ENCODE results near the gene CAMK2D.
A peak's percentile ranks its signal among the peaks of the same experiment; 100 is the strongest.

Gene CAMK2D

DNA sequence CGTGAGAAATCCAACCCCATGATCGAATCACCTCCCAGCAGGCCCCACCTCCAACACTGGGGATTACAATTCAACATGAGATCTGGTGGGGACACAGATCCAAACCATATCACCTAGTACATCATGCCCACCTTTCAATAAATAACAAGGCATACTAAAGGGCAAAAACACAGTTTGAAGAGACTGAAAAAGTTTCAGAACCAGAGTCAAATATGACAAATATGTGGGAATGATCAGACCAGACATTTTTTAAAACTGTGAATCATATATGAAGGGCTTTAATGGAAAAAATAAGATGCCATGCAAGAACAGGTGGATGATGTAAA, 167.3 kb downstream of the CAMK2D start:
- H3K27ac ChIP-seq (ENCODE audit: low read depth, low read length): no peak overlapping the region
- no peaks in the 10 kb centered on the region for H3K4me1 ChIP-seq (ENCODE audit: control insufficient read depth, insufficient read depth, low read length, unreplicated experiment)
- peaks cover 11% of the 10 kb centered on the region for H3K36me3 ChIP-seq (ENCODE audit: insufficient read depth, low read length)
- H3K4me3 ChIP-seq (ENCODE audit: low read depth, low read length): no peak overlapping the region
- no peaks in the 10 kb centered on the region for H3K27me3 ChIP-seq (ENCODE audit: insufficient read depth, low read length)
- no peak overlapping the region for H2AFZ ChIP-seq (ENCODE audit: low read length, unreplicated experiment)
- peaks cover 2% of the 10 kb centered on the region for H3K79me2 ChIP-seq (ENCODE audit: control insufficient read depth, insufficient read depth, low read length, unreplicated experiment)

DNA sequence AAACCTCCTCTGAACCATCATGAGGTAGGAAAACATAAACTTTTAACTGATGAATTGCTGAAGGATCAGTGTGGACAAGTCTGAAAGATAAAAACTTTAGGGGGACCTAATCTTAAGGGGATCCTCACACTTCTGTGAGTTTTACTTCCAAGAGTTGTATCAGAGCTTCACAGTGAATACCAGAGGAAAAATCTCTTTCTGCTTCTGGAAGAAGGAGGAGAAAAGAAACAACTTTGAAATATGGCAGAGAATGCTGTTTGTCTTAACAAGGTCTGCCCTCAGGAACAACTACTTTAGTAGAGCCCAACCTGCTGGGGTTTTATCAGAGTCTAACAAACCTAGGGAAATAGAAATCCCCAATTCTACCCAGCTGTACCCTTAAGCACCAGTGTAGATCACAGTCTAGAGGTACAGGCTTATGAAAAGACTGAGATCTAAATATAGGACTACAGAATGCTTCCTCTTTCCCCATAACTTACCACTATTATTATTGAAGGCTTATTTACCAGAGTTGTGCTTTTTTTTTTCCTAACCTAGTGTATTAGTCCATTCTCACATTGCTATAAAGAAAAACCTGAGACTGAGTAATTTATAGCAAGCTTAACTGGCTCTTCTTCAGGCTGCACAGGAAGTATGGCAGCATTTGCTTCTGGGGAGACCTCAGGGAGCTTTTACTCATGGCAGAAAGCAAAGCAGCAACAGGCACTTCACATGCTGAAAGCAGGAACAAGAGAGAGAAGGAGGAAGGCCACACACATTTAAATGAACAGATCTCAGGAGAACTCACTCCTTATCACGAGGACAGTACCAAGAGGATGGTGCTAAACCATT, 167.9 kb downstream of the CAMK2D start:
- Histone ChIP-seq H2AFZ (ENCODE audit: low read length, unreplicated experiment) (no peak overlapping the region), H3K36me3 (ENCODE audit: insufficient read depth, low read length) (peaks cover 13% of the 10 kb centered on the region), H3K27me3 (ENCODE audit: insufficient read depth, low read length) (no peaks in the 10 kb centered on the region), H3K79me2 (ENCODE audit: control insufficient read depth, insufficient read depth, low read length, unreplicated experiment) (peaks cover 2% of the 10 kb centered on the region), H3K4me3 (ENCODE audit: low read depth, low read length) (no peak overlapping the region), H3K27ac (ENCODE audit: low read depth, low read length) (no peak overlapping the region), H3K4me1 (ENCODE audit: control insufficient read depth, insufficient read depth, low read length, unreplicated experiment) (no peaks in the 10 kb centered on the region)

DNA sequence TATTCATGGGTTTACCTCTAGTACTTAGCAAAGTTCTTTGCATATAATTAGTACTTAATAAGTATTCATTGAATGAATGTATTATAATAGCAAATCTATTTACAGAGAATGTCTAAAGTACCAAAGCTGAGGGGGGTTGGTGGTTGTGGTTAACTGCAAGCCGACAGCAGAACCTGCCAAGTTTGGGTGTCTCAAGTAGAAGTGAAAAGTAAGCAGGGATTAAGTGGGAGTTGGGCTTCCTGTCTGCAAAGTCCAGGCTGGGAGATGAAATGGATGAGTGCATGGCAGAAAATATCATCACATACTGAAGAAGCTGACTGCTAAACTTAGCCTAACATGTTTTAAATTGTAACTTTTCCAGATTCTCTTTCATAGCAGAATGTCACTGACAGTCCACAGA, 169.6 kb downstream of the CAMK2D start:
- H3K36me3 ChIP-seq (ENCODE audit: insufficient read depth, low read length): peaks cover 13% of the 10 kb centered on the region
- H3K79me2 ChIP-seq (ENCODE audit: control insufficient read depth, insufficient read depth, low read length, unreplicated experiment): peaks cover 2% of the 10 kb centered on the region
- no peaks in the 10 kb centered on the region for H3K27me3 ChIP-seq (ENCODE audit: insufficient read depth, low read length)
- no peak overlapping the region for H3K4me3 ChIP-seq (ENCODE audit: low read depth, low read length)
- no peak overlapping the region for H3K27ac ChIP-seq (ENCODE audit: low read depth, low read length)
- peaks cover 12% of the 10 kb centered on the region for H3K4me1 ChIP-seq (ENCODE audit: control insufficient read depth, insufficient read depth, low read length, unreplicated experiment)
- no peak overlapping the region for H2AFZ ChIP-seq (ENCODE audit: low read length, unreplicated experiment)

DNA sequence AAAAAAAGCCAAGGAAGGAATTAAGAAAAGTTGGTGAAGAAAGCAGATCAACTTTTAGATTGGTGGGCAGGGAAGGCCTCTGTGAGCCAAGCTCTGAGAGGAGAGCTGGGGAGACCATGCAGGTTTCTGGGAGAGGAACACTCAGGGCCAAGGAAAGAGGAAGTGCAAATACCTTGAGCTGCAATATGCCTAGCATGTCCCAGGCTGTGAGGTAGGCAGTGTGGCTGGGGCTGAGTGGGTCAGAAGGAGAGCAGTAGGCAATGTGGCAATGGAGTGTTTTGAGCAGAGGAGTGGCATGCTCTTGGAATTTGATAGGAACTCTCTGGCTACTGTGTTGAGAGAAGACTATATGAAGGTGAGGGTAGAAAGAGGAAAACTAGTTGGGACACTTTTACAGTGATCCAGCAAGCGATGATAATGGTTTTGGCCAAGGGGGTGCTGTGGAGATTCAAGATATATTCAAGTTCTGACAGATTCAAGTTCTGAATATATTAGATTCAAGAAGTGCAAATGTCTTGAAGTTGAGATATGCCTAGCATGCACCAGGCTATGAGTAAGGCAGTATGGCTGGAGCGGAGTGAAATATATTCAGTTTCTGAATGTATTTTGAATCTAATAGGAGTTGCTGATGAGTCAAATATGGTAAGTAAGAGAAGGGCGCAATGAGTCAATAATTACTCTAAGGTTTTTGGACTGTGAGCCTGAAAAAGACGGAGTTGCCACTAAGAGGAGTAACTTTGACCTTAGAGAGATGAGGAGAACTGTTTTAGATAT, 172.5 kb downstream of the CAMK2D start:
- H3K4me1 ChIP-seq (ENCODE audit: control insufficient read depth, insufficient read depth, low read length, unreplicated experiment): peaks cover 16% of the 10 kb centered on the region
- no peaks in the 10 kb centered on the region for H3K27me3 ChIP-seq (ENCODE audit: insufficient read depth, low read length)
- H3K79me2 ChIP-seq (ENCODE audit: control insufficient read depth, insufficient read depth, low read length, unreplicated experiment): peaks cover 2% of the 10 kb centered on the region
- H3K36me3 ChIP-seq (ENCODE audit: insufficient read depth, low read length): 0 out of 2 replicates have a peak, but pooled peaks cover 7% of the 10 kb centered on the region
- H3K4me3 ChIP-seq (ENCODE audit: low read depth, low read length): no peak overlapping the region
- H2AFZ ChIP-seq (ENCODE audit: low read length, unreplicated experiment): no peak overlapping the region
- H3K27ac ChIP-seq (ENCODE audit: low read depth, low read length): no peak overlapping the region

DNA sequence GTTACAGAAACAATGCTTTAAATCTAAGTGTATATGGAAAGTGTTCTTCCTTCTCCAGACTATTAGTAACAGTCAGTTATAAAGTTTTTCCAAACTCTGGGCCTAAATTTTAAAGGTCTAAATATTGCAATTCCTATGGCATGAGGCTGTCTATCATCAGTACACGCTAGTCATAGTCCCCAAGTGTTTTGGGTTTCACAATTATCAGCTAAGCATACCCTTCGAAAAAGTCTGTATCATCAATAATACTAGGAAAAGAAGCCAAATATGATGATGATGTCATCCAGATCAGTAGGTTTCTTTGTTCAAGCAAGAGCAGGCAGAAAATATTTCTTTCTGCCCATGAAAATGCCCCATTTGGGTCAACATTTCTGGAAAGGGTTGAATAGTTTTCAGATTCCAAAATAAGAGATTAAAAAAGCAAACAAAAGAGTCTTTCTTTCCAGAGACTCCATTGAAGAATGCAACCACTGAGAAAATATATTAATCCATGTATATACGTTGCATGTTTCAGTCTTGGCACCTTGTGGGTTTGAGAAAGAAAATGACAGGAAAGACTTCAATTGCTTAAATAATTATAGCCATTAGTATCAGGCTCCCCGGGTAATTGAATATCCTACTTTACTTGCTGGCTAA, 173.8 kb downstream of the CAMK2D start:
- peak overlapping the region; percentile 6; the same call in 1 of the 2 replicates for H3K27ac ChIP-seq (ENCODE audit: low read depth, low read length)
- H3K36me3 ChIP-seq (ENCODE audit: insufficient read depth, low read length): 0 out of 2 replicates have a peak, but pooled peaks cover 4% of the 10 kb centered on the region
- no peak overlapping the region for H2AFZ ChIP-seq (ENCODE audit: low read length, unreplicated experiment)
- H3K4me3 ChIP-seq (ENCODE audit: low read depth, low read length): no peak overlapping the region
- no peaks in the 10 kb centered on the region for H3K27me3 ChIP-seq (ENCODE audit: insufficient read depth, low read length)
- H3K4me1 ChIP-seq (ENCODE audit: control insufficient read depth, insufficient read depth, low read length, unreplicated experiment): peaks cover 16% of the 10 kb centered on the region
- H3K79me2 ChIP-seq (ENCODE audit: control insufficient read depth, insufficient read depth, low read length, unreplicated experiment): peaks cover 2% of the 10 kb centered on the region

DNA sequence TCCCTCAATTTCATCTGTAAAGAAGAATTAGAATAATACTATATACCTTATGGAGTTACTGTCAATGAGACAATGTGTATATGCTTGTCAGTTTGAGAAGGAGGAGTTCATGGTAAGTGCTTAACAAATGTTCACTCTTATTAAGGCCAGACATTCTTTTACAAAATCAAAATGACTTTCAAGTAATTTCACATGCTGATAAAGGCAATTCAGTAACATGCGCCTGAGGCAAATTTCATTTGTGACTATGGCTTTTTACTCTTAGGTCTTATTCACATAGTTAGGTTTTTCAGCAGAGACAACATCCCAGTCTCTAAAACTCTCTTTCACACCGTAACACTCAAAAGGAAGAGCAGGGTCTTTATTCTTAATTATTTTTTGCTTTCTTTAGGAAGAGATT, 174.4 kb downstream of the CAMK2D start:
- H2AFZ ChIP-seq (ENCODE audit: low read length, unreplicated experiment): no peak overlapping the region
- H3K27ac ChIP-seq (ENCODE audit: low read depth, low read length): no peak overlapping the region
- H3K4me3 ChIP-seq (ENCODE audit: low read depth, low read length): no peak overlapping the region
- peaks cover 4% of the 10 kb centered on the region; the same call in 1 of the 2 replicates for H3K36me3 ChIP-seq (ENCODE audit: insufficient read depth, low read length)
- peaks cover 16% of the 10 kb centered on the region for H3K4me1 ChIP-seq (ENCODE audit: control insufficient read depth, insufficient read depth, low read length, unreplicated experiment)
- no peaks in the 10 kb centered on the region for H3K27me3 ChIP-seq (ENCODE audit: insufficient read depth, low read length)
- H3K79me2 ChIP-seq (ENCODE audit: control insufficient read depth, insufficient read depth, low read length, unreplicated experiment): peaks cover 2% of the 10 kb centered on the region

DNA sequence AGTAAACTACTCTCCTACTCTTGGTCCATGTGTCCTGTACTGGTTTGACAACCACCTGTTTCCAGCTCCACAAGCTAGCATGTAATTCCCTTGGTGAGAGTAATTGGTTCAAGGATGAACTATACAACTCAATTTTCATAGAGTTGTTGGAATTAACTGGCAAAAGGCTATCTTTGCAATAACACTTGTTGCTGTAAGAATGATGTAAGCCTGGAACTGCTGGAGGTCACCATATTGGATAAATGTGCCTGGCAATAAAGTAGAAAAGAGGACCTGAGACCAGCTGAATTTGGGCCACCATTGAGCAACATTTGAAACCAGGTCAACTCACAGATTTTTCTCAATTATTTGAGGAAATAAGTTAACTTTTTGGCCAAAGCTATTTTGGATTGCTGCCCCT, 175.5 kb downstream of the CAMK2D start:
- Histone ChIP-seq H3K27ac (ENCODE audit: low read depth, low read length) (no peak overlapping the region), H3K27me3 (ENCODE audit: insufficient read depth, low read length) (no peaks in the 10 kb centered on the region), H3K4me3 (ENCODE audit: low read depth, low read length) (no peak overlapping the region), H3K36me3 (ENCODE audit: insufficient read depth, low read length) (peaks cover 4% of the 10 kb centered on the region; the same call in 1 of the 2 replicates), H3K4me1 (ENCODE audit: control insufficient read depth, insufficient read depth, low read length, unreplicated experiment) (peaks cover 16% of the 10 kb centered on the region), H2AFZ (ENCODE audit: low read length, unreplicated experiment) (no peak overlapping the region), H3K79me2 (ENCODE audit: control insufficient read depth, insufficient read depth, low read length, unreplicated experiment) (peaks cover 2% of the 10 kb centered on the region)

DNA sequence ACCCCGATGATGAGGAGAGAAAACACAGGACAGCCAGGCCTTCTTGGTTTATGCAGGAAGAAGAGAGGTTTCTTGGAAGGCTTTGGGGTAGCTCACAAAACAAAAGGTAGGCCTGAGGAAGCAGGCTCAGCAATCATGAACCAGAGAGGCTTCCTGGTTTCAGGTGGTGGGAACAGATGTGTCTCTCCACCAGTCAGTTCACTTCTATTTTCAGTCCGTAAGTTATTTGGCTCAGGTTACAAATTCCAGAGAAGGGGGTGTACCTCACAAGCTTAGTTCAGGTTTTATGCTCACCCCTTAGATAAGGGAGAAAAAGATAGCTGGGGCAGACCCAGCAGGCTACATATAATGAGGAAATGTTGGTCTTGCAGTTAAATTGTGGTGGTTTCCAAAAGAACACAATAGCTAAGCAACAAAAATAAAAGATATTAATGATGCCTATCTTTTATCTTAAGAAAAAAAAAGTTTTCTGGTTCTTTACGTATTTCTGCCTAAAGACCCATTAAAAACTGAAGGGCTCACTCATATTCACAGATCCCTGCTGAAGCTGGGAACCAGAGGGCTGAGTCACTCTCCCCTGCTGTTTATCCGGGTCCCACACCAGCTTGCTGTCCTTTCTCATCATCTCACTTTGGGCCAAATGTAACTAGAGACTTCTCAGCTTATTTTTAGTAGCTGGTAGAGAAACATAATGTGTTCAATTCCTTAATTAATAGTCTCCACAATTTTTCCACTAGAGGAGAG, 177.0 kb downstream of the CAMK2D start:
- no peaks in the 10 kb centered on the region for H3K27me3 ChIP-seq (ENCODE audit: insufficient read depth, low read length)
- no peak overlapping the region for H3K27ac ChIP-seq (ENCODE audit: low read depth, low read length)
- peaks cover 16% of the 10 kb centered on the region for H3K4me1 ChIP-seq (ENCODE audit: control insufficient read depth, insufficient read depth, low read length, unreplicated experiment)
- H3K4me3 ChIP-seq (ENCODE audit: low read depth, low read length): no peak overlapping the region
- peaks cover 2% of the 10 kb centered on the region for H3K79me2 ChIP-seq (ENCODE audit: control insufficient read depth, insufficient read depth, low read length, unreplicated experiment)
- H2AFZ ChIP-seq (ENCODE audit: low read length, unreplicated experiment): no peak overlapping the region
- H3K36me3 ChIP-seq (ENCODE audit: insufficient read depth, low read length): peaks cover 4% of the 10 kb centered on the region; the same call in 1 of the 2 replicates

DNA sequence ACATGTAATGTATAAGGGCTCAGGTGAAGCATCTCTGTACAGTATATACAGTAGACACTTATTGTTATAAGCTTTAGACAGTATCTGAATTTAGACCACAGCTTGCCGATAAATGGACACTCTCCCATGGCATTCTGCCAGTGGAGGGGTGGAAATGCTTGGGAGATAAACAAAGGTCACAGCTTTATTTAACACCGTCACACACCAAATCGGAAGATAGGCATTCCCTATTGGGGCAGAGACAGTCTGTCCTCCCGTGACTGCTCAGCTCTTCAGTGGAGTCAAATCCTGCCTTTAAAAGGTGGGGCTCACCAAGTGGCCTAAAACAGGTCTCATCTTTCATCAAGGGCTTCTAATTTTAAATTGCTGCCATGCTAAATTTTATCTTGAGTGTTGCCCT, 178.8 kb downstream of the CAMK2D start:
- H3K79me2 ChIP-seq (ENCODE audit: control insufficient read depth, insufficient read depth, low read length, unreplicated experiment): peaks cover 10% of the 10 kb centered on the region
- H3K4me3 ChIP-seq (ENCODE audit: low read depth, low read length): no peak overlapping the region
- H2AFZ ChIP-seq (ENCODE audit: low read length, unreplicated experiment): no peak overlapping the region
- no peak overlapping the region for H3K27ac ChIP-seq (ENCODE audit: low read depth, low read length)
- peaks cover 8% of the 10 kb centered on the region for H3K4me1 ChIP-seq (ENCODE audit: control insufficient read depth, insufficient read depth, low read length, unreplicated experiment)
- no peaks in the 10 kb centered on the region for H3K27me3 ChIP-seq (ENCODE audit: insufficient read depth, low read length)
- H3K36me3 ChIP-seq (ENCODE audit: insufficient read depth, low read length): no peaks in the 10 kb centered on the region; the same call in 1 of the 2 replicates

DNA sequence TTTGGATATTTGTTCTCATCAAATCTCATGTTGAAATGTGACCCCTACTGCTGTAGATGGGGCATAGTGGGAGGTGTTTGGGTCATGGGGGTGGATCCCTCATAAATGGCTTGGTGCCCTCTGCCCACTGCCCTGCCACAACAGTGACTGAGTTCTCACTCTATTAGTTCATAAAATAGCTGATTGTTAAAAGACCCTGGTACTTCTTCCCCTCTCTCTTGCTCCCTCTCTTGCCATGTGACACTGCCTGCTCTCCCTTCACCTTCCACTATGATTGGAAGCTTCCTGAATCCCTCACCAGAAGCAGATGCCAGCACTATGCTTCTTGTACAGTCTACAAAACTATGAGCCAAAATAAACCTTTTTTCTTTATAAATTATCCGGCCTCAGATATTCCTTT, 182.2 kb downstream of the CAMK2D start:
- no peak overlapping the region for H3K27ac ChIP-seq (ENCODE audit: low read depth, low read length)
- H3K27me3 ChIP-seq (ENCODE audit: insufficient read depth, low read length): no peaks in the 10 kb centered on the region
- no peak overlapping the region for H2AFZ ChIP-seq (ENCODE audit: low read length, unreplicated experiment)
- H3K36me3 ChIP-seq (ENCODE audit: insufficient read depth, low read length): no peaks in the 10 kb centered on the region; the same call in 1 of the 2 replicates
- H3K79me2 ChIP-seq (ENCODE audit: control insufficient read depth, insufficient read depth, low read length, unreplicated experiment): peaks cover 10% of the 10 kb centered on the region
- H3K4me1 ChIP-seq (ENCODE audit: control insufficient read depth, insufficient read depth, low read length, unreplicated experiment): peaks cover 33% of the 10 kb centered on the region
- H3K4me3 ChIP-seq (ENCODE audit: low read depth, low read length): no peak overlapping the region

All from ACC112 (cell line).